Nephron progenitor cell (in vitro differentiated cells): ENCODE data around the gene AFP.

ENCODE experiments used
- DNase-seq: peaks from one replicate; pipeline ENCODE4 v3.0.0; 2021
- H3K27ac Mint-ChIP-seq: 2 replicates; pipeline ENCODE4 v1.8.0; 2021; ENCODE audit warnings: mild to moderate bottlenecking, moderate library complexity, mixed read lengths
- H3K27me3 Mint-ChIP-seq: 2 replicates; pipeline ENCODE4 v1.8.0; 2021; ENCODE audit warnings: mild to moderate bottlenecking, low read depth, mixed read lengths; ENCODE audit not compliant: poor library complexity
- H3K36me3 Mint-ChIP-seq: 2 replicates; pipeline ENCODE4 v1.8.0; 2021; ENCODE audit warnings: low read depth, mixed read lengths
- H3K4me1 Mint-ChIP-seq: 2 replicates; pipeline ENCODE4 v1.8.0; 2021; ENCODE audit warnings: mixed read lengths
- H3K4me3 Mint-ChIP-seq: 2 replicates; pipeline ENCODE4 v1.8.0; 2021; ENCODE audit warnings: mild to moderate bottlenecking, moderate library complexity, mixed read lengths
- H3K9me3 Mint-ChIP-seq: 2 replicates; pipeline ENCODE4 v1.8.0; 2021; ENCODE audit warnings: mild to moderate bottlenecking, moderate library complexity, mixed read lengths
- TF ChIP-seq, protein P1 (sequence below): fragments of 200-600 bp; sonication (generic); IDR thresholded peaks from 2 replicates; pipeline ENCODE4 v1.5.0; 2021; ENCODE audit warnings: antibody characterized with exemption

AFP gene

DNA sequence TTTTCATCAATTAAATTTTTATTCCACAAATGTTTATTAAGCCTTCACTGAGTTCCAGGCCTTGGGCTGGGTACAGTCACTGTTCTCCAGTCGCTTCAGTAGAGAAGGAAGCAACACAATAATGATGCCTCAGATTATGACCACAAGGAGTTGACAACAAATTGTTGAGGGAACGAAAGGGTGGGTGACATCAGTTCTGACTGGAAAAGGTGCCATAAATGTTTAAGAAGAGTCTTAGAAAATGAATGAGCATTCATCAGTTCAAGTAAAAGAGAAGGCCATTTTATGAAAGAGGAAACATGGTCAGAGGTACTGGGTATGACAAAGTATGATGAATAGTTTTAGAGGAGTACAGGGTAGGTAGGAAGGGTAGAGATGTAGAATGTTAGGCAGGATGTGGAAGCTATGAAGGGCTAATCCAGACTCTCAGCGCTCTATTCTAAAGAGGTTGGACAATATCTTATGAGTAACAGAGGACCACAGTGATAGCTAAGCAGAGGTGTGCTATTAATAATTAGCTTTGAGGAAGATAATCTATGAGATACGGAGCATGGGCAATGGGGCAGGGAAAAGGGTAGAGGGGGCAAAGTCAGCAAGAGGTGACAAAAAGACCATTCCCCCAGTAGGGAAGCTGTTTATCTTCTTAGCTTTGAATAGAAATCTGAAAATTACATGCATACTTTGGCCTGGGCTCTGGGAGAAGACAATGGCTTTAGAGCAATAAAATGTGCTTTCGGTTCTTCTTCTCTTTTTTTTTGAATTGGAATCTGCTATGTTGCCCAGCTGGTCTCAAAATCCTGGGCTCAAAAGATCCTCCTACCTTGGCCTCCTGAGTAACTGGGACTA is 20.4 kb downstream of the AFP start:
- TF ChIP-seq, protein P1, sequence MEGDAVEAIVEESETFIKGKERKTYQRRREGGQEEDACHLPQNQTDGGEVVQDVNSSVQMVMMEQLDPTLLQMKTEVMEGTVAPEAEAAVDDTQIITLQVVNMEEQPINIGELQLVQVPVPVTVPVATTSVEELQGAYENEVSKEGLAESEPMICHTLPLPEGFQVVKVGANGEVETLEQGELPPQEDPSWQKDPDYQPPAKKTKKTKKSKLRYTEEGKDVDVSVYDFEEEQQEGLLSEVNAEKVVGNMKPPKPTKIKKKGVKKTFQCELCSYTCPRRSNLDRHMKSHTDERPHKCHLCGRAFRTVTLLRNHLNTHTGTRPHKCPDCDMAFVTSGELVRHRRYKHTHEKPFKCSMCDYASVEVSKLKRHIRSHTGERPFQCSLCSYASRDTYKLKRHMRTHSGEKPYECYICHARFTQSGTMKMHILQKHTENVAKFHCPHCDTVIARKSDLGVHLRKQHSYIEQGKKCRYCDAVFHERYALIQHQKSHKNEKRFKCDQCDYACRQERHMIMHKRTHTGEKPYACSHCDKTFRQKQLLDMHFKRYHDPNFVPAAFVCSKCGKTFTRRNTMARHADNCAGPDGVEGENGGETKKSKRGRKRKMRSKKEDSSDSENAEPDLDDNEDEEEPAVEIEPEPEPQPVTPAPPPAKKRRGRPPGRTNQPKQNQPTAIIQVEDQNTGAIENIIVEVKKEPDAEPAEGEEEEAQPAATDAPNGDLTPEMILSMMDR, result no peak
- no peaks in the 10 kb centered on the region for H3K4me1 Mint-ChIP-seq
- no peaks in the 10 kb centered on the region for H3K9me3 Mint-ChIP-seq
- no peak for DNase-seq
- H3K4me3 Mint-ChIP-seq, result no peak overlapping the region
- H3K36me3 Mint-ChIP-seq, result no peaks in the 10 kb centered on the region
- H3K27ac Mint-ChIP-seq, result no peak overlapping the region
- peaks cover 4% of the 10 kb centered on the region for H3K27me3 Mint-ChIP-seq

DNA sequence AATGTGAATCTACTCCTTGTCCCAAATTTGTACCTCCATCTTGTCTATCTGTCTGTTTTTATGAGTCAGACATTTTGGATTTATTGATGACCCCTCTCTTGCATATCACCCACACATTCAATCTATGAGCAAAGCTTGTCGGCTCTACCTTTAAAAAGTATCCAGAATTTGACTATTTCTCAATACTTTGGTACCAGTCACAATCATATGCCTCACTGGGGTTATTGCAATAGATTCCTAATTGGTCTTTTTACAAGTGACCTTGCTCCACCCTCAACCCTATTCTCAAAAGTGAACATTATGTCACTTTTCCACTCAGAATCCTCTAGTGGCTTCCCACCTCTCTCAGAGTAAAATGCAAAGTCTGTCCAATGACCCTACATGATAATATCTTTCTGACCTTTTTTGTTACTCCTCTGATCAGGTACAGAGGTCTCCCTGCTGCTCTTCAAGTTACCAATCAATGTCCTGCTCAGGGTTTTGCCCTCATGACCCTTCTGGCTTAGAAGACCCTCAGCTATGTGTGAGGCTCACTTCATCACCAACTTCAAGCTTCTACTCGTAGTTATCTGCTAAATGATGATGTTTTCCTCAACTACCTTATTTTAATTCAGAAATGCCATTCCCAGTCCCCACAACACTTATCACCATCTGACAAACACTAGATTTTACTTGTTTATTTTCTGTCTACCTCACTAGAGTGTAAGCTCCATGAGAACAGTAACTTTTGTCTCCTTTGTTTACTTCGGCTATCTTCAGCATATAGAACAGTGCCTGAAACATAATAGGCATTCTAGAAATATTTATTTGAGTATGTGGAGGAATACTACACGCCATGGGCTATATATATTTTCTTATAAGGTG is 22.4 kb downstream of the AFP start:
- TF ChIP-seq, protein P1, result no peak
- Mint-ChIP-seq H3K27me3 (peaks cover 4% of the 10 kb centered on the region), H3K27ac (no peak overlapping the region), H3K4me1 (no peaks in the 10 kb centered on the region), H3K36me3 (no peaks in the 10 kb centered on the region), H3K4me3 (no peak overlapping the region), H3K9me3 (no peaks in the 10 kb centered on the region)
- DNase-seq, result no peak

DNA sequence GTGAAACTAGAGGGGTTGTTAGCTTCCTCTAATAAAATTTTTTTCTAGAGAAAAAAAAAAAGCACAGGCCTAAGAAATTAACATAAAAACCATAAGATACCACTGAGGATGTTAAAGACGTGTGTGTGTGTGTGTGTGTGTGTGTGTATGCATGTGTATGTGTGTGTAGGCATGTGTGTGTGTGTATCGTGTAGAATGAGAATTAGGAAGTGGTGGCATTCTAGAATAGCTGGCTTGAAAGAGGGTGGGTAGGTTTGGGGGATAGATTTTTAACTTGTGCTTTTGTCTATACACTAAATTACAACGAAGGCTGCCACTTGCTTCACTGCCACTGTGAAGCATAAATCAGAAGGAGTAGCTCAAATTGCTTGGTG is 23.0 kb downstream of the AFP start:
- no peaks in the 10 kb centered on the region for H3K4me1 Mint-ChIP-seq
- H3K9me3 Mint-ChIP-seq, result no peaks in the 10 kb centered on the region
- peaks cover 4% of the 10 kb centered on the region for H3K27me3 Mint-ChIP-seq
- H3K4me3 Mint-ChIP-seq, result no peak overlapping the region
- no peak overlapping the region for H3K27ac Mint-ChIP-seq
- TF ChIP-seq, protein P1, result no peak
- DNase-seq, result no peak
- no peaks in the 10 kb centered on the region for H3K36me3 Mint-ChIP-seq

DNA sequence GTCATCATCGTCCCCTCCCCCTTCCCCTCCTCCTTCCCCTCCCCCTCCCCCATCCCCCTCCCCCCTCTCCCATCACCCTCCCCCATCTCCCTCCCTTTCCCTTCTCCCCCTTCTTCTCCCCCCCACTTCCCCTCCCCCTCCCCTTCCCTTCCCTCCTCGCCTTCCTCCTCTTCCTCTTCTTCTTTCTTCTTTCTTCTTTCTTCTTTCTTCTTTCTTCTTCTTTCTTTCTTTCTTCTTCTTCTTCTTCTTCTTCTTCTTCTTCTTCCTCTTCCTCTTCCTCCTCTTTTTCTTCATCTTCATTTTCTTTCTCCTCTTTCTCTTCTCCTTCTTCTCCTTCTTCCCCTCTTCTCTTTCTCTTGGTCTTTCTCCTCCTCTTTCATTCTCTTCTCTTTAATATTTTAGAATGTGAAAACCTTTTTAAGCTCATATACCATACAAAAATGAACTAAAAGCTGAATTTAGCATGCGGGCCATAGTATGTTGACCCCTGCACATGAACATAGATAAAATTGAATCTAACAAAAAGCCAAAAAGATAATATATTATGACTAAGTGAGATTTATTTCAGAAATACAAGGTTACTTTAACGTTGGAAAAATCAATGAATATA is 25.0 kb downstream of the AFP start:
- TF ChIP-seq, protein P1, result no peak
- Mint-ChIP-seq H3K4me3 (no peak overlapping the region), H3K9me3 (no peaks in the 10 kb centered on the region), H3K27me3 (peaks cover 4% of the 10 kb centered on the region), H3K4me1 (no peaks in the 10 kb centered on the region), H3K36me3 (no peaks in the 10 kb centered on the region), H3K27ac (no peak overlapping the region)
- DNase-seq, result no peak

DNA sequence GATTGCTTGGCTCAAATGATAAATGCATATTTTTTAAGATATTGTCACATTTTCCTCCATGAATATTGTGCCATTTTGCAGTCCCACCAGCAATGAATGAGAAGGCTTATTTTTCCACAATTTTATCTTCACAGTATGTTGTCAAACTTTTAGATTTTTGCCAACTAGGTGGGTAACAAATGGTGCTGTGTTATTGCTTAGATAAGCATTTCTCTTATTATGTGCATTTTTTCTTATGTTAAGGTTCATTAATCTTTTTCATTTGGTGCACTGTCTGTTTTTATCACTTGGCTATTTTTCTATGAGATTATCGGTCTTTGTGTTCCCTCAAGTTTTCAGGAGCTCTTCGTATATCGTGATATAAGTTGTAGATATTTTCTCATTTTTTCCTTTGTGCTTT is 32.1 kb downstream of the AFP start:
- Mint-ChIP-seq H3K36me3 (no peaks in the 10 kb centered on the region), H3K4me3 (no peak overlapping the region), H3K27me3 (no peaks in the 10 kb centered on the region), H3K27ac (no peak overlapping the region), H3K9me3 (peaks cover 13% of the 10 kb centered on the region), H3K4me1 (no peaks in the 10 kb centered on the region)
- DNase-seq, result no peak
- TF ChIP-seq, protein P1, result no peak
